Astrocyte of the hippocampus (primary cell): ENCODE results near the gene CYLC2.

Experiments
- DNase-seq: peaks from one replicate; pipeline ENCODE4 v3.0.0; 2011; ENCODE audit warnings: low read depth, low spot score

CYLC2 gene

DNA sequence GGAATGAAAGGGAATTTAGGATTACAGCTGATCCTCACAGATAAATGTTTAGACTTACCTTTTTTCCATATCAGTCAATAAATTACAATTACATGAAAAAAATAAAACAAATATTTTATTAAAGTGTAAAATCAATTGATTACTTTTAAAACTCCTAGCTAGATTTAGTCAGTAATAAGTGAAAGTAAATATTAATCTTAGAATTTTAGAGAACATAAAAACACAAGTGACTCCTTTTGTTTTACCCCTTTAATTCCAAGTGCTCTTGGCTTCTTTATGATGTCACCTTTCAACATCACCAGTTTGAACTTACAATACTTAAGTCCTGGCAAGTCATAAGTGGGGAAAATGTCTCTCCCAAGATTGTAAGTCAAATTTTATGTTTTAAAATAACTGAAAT, at the start of gene CYLC2:
Gene CYLC2 (plus strand): TSS at position 301 of the 400 bp plus-strand sequence. CDS start 48 bp downstream, at position 349.
- DNase-seq, result no peak

DNA sequence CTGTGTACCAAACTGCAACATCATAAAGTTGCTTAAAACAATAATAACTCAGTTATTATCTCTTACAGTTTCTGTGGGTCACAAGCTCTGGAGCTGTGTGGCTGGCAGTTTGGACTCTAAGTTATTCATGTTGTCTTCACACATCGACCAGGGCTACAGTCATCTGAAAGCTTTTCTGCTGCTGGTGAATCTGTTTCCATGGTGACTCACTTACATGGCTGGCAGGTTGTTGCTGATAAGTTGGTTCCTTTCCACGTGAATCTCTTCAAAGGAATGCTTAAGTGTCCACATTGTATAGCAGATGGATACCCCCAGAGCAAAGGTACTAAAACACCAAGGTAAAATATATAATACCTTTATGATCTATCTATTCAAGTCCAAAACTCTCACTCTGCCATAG, 44.8 kb upstream of the CYLC2 start:
- peak; percentile 0 for DNase-seq

- DNase-seq, result no peak
Measured at GRCh38 chr9:102966999-102967398, 28.1 kb upstream of the CYLC2 start.

GRCh38 chr9:102967979-102968378, 27.2 kb upstream of the CYLC2 start:
- no peak for DNase-seq

GRCh38 chr9:102972780-102973179, 22.4 kb upstream of the CYLC2 start:
- DNase-seq, result no peak

GRCh38 chr9:102974530-102974929, 20.6 kb upstream of the CYLC2 start:
- DNase-seq, result no peak

DNA sequence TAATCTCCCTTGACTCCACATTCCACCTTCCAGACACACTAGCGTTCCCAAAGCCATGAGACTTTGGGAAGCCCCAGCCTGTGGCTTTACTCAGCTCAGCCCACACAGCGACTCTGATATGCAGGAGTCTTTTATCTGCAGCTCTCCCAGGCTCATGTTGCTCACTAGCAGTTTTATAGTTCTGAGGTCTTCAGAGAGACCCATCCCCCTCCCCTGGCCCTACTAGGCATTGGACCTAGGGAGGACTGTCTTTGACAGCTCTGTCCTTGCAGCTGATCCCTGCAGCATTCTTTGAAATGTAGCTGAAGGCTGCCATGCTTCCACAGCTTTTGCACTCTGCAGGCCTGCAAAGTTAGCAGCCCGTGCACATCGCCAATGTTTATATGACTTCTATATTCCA, 19.9 kb upstream of the CYLC2 start:
- DNase-seq, result no peak

GRCh38 chr9:102985162-102985895, 9.8 kb upstream of the CYLC2 start:
- no peak for DNase-seq

DNA sequence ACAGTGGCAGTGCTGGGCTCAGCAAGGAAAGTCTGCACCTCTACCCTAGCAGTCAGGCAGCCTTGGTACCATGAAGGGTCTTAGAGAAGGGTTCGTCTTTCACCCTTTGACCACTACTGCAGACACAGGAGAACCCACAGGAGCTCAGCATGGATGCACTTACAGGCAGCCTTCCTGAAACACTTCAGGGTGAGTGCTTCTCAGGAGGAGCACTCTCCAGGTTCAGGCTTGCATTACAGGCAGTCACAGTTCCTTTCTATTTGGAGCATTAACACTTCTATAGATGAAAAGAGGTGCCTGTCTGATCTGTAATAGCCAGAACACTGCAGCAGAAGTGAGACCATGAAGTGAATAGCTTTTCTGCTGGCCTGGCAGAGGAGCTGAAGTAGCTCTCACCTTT, 8.7 kb upstream of the CYLC2 start:
- DNase-seq, result no peak

DNA sequence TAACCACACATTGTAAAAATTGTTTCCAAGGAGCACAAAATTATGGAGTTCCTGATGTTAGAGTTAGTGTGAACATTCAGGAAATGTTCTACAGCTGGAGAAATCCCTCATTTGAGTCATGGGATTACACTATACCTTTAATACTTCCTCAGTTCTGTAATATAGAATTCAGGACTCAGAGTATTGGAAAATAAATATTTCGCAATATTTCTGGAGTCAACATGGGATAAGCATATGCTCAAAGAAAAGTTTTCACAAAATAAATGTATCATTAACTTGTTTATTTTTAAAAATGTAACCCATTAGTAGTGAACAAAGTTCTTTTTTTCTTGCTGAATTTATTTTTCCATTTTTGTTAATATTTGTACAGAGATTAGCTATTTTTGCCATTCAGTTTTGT, 8.6 kb downstream of the CYLC2 start:
- no peak for DNase-seq

DNA sequence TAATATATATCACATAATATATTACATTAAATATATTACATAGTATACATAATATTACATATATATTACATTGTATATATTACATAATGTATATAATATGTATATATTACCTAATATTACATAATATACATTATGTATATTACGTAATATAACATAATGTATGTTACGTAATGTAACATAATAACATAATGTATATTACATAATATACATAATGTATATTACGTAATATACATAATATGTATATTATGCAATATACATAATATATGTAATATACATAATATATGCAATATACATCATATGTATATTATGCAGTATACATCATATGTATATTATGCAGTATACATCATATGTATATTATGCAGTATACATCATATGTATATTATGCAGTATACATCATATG, 19.1 kb downstream of the CYLC2 start:
- DNase-seq, result no peak

- no peak for DNase-seq
Measured at GRCh38 chr9:103025796-103026195, 30.7 kb downstream of the CYLC2 start.

- peak; percentile 5 for DNase-seq
Measured at GRCh38 chr9:103037508-103038477, 42.7 kb downstream of the CYLC2 start.

GRCh38 chr9:103041961-103042360, 46.8 kb downstream of the CYLC2 start:
- no peak for DNase-seq
